ENCODE measurements around the gene KRT82.

DNA sequence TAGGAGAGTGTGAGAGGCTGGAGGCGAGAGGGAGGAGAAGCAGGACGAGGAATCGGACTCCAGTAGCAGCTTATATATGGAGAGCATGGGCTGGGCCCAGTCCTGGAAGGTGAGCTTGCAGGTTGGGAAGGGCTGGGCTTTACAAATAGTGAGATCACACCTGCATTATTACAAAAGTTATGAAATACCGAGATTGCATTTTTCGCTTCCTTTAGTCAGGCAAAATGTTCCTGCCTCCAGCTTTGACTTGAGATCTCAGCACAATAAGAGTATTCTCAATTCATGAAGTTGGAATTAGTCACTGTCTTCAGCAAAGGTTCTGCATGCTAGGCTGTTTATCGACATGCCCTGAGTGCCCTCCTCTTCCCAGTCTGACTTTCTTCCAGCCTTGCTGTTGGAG, 46.0 kb upstream of the KRT82 start, which contains the start of gene KRT6B:
- no peak for TF ChIP-seq POLR2A (IDR thresholded peaks at IDR 0.05)
- TF ChIP-seq, protein P1, sequence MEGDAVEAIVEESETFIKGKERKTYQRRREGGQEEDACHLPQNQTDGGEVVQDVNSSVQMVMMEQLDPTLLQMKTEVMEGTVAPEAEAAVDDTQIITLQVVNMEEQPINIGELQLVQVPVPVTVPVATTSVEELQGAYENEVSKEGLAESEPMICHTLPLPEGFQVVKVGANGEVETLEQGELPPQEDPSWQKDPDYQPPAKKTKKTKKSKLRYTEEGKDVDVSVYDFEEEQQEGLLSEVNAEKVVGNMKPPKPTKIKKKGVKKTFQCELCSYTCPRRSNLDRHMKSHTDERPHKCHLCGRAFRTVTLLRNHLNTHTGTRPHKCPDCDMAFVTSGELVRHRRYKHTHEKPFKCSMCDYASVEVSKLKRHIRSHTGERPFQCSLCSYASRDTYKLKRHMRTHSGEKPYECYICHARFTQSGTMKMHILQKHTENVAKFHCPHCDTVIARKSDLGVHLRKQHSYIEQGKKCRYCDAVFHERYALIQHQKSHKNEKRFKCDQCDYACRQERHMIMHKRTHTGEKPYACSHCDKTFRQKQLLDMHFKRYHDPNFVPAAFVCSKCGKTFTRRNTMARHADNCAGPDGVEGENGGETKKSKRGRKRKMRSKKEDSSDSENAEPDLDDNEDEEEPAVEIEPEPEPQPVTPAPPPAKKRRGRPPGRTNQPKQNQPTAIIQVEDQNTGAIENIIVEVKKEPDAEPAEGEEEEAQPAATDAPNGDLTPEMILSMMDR (IDR thresholded peaks at IDR 0.05), result no peak

All from adrenal gland (tissue), 5 donors.